SU-DHL-6 (cell line): ENCODE measurements around the gene TEAD1.

Source experiments
- CTCF ChIP-seq: fragments of 200-600 bp; sonication (generic); IDR thresholded peaks from one replicate; pipeline ENCODE4 v1.5.1; 2017; ENCODE audit warnings: antibody characterized with exemption, mild to moderate bottlenecking, low read length, moderate library complexity; ENCODE audit not compliant: insufficient read depth, poor library complexity, severe bottlenecking
- EZH2phosphoT487 ChIP-seq: fragments of 200-600 bp; sonication (generic), shearing (Covaris generic); conservative IDR thresholded peaks from 2 replicates; pipeline ENCODE4 v1.6.1; 2018; ENCODE audit warnings: mild to moderate bottlenecking, antibody characterized with exemption, low read length, moderate library complexity, mixed read lengths

- TF ChIP-seq EZH2phosphoT487 = no peak
- no peak for TF ChIP-seq CTCF
Observed at GRCh38 chr11:12827369-12827768, 153.1 kb downstream of the TEAD1 start.
